Ureter (tissue), 1 donor: ENCODE measurements around the gene SYMPK. TPM values are rescaled to one million over a fixed set of nuclear protein-coding genes. Genes with fewer than 3 reads are reported as not detected.
"Not testable (repeated sequence)": the region's sequence is repeated elsewhere in the genome, so short reads cannot be mapped to it uniquely, and the experiment has no call there.

Experiments
- DNase-seq: peaks from one replicate; pipeline ENCODE4 v3.0.0-alpha.2; 2020; ENCODE audit warnings: low spot score
- total RNA-seq: library from RNA; stranded (reverse); gene quantifications from one replicate; pipeline ENCODE4 v1.2.4, GENCODE V29; 2023
- donor health status: DM: yes; HTN: yes; CAD: no.

Gene SYMPK
- 81.1 TPM for total RNA-seq

- DNase-seq: peak; percentile 99
Measured at GRCh38 chr19:45862564-45863334, at the start of gene SYMPK. Gene SYMPK, minus strand, starts transcription at chr19:45863147. Its CDS starts 8,652 bp downstream, at chr19:45854495.

DNA sequence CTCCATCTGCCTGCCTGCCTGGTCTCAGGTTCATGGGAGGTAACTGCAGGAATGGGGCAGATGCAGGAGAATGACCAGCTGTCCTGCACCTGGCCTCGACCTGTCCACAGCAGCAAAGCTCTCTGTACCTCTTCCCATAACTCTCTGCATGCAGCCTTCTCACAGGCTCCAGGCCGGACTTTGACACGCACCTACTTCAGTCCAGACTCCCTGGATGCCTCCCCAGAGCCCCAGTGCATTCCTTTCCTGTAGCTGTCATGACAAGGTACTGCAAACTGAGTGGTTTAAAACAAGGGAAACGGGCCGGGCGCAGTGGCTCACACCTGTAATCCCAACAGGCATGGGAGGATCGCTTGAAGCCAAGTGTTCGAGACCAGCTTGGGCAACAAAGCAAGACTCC is 48.3 kb upstream of the SYMPK start:
- DNase-seq: no peak

DNA sequence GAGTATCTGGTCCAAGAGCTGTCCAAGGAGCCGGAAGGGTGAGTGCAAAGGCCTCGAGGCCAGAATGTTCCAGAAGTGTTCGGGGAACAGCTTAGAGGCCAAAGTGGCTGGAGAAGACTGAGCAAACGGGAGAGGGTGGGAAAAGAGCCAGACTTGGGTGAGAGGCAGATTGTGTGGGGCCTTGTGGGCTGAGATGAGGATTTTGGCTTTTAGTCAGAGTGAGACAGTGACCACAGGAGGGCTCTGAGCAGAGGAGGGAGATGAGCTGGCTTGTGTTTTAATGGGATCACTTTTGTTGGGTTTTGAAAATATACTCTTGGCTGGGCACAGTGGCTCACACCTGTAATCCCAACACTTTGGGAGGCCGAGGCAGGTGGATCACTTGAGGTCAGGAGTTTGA is 46.0 kb upstream of the SYMPK start:
- DNase-seq: no peak

GRCh38 chr19:45906221-45906620 is 43.3 kb upstream of the SYMPK start:
- DNase-seq: no peak

DNA sequence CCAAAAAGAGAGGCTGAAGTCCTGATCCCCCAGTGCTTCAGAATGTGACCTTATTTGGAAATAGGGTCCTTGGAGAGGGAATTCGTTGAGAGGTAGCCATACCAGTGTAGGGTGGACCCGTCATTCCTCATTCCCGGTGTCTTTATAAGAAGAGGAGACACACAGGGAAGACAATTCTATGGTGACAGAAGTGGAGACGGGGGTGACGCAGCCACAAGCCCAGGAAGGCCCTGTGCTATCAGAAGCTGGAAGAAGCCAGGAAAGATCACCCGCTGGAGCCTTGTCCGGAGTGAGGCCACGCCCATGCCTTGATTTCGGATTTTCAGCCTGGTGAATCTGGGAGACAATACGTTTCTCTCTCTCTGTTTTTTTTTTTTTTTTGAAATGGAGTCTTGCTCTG is 42.1 kb upstream of the SYMPK start:
- DNase-seq: no peak

- peak; percentile 98 for DNase-seq
Measured at GRCh38 chr19:45902651-45903625, 40.0 kb upstream of the SYMPK start.

DNA sequence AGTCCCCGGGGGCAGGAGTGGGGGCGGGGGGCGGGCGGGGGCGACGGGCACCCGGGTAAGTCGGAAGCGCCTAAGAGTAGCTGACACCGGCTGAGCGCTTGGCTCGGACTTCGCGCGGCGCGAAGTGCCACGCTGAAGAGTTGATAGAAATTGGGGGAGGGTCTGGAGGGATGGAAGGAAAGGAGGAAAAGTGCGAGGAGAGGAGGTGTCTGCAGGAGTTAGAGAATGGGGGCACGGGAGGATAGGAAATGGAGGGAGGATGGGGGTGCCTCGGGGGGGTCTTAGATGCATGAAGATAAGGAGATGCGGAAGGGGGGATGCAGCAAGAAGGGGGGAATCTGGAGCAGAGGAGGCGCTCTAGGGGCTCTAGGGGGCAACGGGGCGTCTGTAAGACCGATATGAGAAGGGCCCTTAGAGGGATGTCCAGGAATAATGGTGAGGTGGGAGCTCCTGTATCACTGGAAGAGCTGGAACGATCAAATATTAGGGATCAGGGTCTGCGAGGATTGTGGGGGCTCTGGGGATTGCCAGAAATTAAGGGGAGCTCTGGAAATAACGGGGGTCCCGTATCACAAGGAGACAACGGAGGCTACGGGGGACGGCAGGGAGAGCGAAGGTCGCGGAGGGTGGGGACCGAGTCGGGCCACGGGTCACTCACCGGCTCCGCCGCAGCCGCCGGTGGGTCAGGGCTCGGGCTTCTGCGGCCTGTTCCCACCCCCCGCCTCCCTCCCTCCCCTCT is 39.1 kb upstream of the SYMPK start, which contains the start of gene MYPOP:
Gene MYPOP, minus strand, starts transcription at position 702 of the 739 bp plus-strand sequence. CDS start 840 bp downstream, outside the sequence.
- no peak for DNase-seq

DNA sequence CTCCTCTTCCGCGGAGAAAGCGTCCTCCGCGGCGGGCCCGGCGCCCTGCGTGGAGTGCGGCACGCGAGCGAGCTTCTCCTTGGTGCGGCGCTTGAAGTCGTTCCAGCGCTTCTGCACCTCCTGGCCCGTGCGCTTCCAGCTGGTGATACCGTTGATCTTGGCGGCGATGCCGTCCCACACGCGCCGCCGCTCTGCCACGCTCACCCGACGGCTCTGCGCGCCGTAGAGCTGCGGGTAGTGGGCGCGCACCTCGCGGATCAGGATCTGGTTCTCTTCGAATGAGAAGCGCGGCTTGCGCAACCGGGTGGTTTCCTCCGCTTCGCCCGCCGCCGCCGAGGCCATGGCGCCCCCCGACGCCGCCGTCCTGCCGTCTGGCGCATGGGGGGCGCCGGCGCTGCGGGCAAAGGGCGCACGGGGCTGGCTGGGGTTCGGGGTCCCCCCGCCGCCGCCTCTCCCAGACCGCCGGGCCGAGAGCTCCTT is 38.5 kb upstream of the SYMPK start:
- no peak for DNase-seq

- no peak for DNase-seq
Measured at GRCh38 chr19:45900738-45901431, 37.9 kb upstream of the SYMPK start.

GRCh38 chr19:45899919-45900589 is 37.1 kb upstream of the SYMPK start:
- no peak for DNase-seq

- DNase-seq: no peak
Measured at GRCh38 chr19:45899253-45899652, 36.3 kb upstream of the SYMPK start.

DNA sequence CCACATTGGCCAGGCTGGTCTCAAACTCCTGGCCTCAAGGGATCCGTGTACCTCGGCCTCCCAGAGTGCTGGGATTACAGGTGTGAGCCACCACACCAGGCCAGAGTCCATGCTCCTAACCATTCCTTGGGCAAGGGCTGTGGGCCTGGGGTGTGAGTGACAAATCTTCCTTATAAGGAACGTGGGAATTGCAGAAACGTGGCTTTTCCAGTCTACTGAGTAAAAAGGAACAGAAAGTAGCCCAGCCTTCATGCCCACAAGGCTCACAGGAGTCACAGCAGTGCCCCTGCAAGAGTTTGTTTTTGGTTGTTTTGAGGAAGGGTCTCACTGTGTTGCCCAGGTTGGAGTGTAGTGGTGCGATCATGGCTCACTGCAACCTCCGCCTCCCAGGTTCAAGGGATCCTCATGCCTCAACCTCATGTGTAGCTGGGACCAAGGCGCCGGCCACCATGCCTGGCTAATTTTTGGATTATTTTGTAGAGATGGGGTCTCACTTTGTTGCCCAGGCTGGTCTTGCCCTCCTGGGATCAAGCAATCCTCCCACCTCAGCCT is 34.4 kb upstream of the SYMPK start:
- no peak for DNase-seq

GRCh38 chr19:45895983-45896599 is 33.1 kb upstream of the SYMPK start:
- DNase-seq: not testable (repeated sequence)

DNA sequence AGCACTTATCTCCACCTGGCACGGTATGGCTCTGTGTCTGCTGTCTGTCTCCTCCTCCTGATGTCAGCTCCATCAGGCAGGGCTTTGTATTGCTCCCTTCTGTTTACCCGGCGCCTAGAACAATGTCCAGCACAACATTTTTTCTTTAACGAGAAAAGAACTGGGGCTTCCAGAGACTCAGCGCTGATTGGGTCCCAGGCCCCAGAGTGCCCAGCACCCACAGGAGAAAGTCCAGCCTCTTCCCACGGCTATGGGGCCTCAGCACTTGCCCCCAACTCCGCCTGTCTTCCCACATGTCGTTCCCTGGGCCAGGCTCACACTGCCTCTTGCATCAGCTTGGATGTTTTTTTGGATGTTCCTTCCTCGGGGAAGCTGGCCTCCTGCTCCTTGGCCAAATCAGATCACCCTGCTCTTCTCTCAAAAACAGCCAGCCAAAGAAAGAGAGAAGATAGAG is 32.6 kb upstream of the SYMPK start:
- no peak for DNase-seq

DNA sequence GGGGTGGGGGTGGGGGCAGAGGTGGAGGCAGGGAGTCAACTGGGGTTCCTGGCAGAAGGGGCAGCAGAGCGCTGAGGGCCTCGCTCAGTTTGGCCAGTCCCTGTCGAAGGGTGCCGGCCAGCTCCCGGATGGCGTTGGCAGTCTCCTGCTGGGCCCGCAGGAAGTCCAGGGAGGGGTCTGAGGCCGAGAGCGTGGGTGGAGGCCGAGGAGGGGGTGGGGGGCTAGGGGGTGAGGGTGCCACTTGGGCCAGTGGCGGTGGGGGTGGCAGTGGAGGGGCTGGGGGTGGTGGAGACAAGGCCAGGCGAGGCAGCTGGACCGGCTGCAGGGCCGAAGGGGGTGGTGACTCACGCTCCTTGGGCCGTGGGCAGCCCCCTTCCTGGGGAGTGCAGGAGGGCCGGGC is 27.9 kb upstream of the SYMPK start:
- no peak for DNase-seq

DNA sequence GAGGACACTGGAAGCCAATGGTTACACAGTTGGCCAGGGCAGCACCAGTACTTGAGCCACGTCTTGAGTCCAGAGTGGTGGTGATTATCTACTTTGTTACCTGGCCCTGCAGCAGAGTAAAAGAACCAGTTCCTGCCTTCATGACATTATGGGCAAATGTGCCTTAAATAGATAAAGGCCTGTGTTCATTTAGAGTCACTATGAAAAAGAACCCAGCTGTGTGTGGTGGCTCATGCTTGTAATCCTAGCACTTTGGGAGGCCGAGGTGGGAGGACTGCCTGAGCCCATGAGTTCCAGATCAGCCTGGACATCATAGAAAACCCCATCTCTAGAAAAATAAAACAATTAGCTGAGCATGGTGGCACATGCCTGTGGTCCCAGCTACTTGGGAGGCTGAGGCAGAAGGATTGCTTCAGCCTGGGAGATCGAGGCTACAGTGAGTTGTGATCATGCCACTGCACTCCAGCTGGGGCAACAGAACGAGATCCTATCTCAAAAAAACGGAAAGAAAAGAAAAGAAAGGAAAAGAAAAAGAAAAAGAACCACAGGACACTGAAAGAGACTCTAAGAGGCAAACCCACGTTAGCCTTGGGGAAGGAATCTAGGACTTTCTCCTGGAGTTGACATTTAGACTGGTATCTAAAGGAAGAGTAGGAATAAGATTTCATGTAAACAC is 26.4 kb upstream of the SYMPK start:
- no peak for DNase-seq

DNA sequence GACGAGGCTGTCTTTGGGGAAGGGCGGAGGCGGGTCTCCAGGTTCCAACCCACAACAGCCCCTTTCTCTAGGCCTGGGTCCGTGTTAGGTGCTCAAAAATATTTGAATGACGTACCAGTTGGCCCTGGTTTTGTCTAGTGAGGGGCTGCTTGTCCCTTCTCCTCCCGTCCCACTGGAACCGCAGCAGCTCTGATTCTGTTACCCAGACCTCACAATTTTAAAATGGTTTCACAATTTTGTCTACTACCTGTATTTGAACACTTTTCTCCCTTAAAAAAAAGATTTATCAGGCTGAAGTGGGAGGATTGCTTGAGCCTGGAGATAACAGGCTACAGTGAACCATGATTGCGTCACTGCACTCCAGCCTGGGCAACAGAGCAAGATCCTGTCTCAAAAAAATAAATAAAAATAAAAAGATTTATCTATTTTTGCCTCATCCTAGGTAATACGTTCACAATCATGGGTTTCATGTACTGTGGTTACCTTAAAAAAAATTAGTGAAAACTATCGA is 24.3 kb upstream of the SYMPK start:
- no peak for DNase-seq

DNA sequence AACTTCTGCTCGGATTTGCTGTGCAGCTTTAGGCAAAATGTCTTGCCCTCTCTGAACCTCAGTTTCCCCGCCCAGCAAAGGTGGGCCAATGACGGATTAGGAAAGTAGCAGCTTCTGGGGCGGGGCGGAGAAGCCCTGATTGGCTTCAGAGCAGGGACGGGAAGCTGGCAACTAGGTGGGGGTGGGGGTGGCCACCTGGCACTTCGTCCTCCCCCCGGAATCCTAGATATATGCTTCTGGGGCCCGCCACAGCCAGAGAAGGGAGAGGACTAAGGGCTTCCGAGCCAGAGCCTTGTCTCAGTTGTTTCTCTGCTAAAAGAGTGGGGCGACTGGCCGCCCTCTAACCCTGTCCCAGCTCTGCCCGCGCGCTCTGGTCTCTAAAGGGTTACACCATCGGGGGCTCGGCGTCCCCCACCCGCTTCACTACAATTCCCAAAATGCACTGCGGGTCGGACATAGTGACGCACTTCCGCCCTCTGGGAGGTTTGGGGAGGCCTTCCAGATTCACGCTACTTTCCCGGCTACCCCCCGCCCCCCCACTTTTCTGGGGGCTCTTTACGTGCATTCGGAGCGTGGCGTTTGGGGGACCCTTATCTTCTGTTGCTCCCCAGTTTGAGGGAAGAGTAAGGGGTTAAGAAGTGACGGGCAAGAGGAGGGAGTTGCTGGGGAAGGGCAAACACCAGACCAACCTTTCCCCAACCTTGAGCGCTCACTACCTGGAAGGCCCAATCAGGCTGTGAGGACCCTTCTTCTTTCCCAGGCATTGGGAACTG is 23.7 kb upstream of the SYMPK start:
- DNase-seq: peak; percentile 95
